Lung (tissue), 12 donors: Measurements from ENCODE around the gene PHC3. TPM values are rescaled to one million over a fixed set of nuclear protein-coding genes. Genes with fewer than 3 reads are reported as not detected.

Experiments
- ATAC-seq: fragments of 200-7000 bp; cut with Tn5 transposase; one replicate; pipeline ENCODE4 v1.9.1; 2020; ENCODE audit warnings: moderate number of reproducible peaks; ENCODE audit not compliant: insufficient read depth, low FRiP score
- DNase-seq, 3 donors: peaks; one replicate each; pipeline ENCODE4 v3.0.0-alpha.2; 2013 to 2017
- H3K27ac ChIP-seq, 2 donors: one replicate each; pipeline ENCODE4 v1.5.1; 2013; ENCODE audit warnings: mild to moderate bottlenecking in 2 of 2, moderate library complexity in 2 of 2, control low read depth in 1 of 2, inconsistent platforms in 1 of 2, low read depth in 1 of 2, low read length in 1 of 2
- H3K27me3 ChIP-seq, 3 donors: one replicate each; pipeline ENCODE4 v1.5.1; 2013; ENCODE audit warnings: low read length in 2 of 3; ENCODE audit not compliant: control insufficient read depth in 3 of 3, insufficient read depth in 3 of 3
- H3K36me3 ChIP-seq, 4 donors: one replicate each; pipeline ENCODE4 v1.5.1; 2013; ENCODE audit warnings: low read length in 4 of 4, mild to moderate bottlenecking in 1 of 4, moderate library complexity in 1 of 4; ENCODE audit not compliant: control insufficient read depth in 4 of 4, insufficient read depth in 4 of 4
- H3K4me1 ChIP-seq, 5 donors: one replicate each; pipeline ENCODE4 v1.5.1; 2013; ENCODE audit warnings: low read length in 5 of 5, mild to moderate bottlenecking in 2 of 5, moderate library complexity in 1 of 5; ENCODE audit not compliant: control insufficient read depth in 5 of 5, insufficient read depth in 5 of 5
- H3K4me3 ChIP-seq: one replicate; pipeline ENCODE4 v1.5.1; 2013; ENCODE audit warnings: mild to moderate bottlenecking, control low read depth, moderate library complexity
- H3K9ac ChIP-seq, 2 donors: one replicate each; pipeline ENCODE4 v1.5.1; 2013; ENCODE audit warnings: low read length in 2 of 2, control low read depth in 1 of 2; ENCODE audit not compliant: insufficient read depth in 1 of 2
- H3K9me3 ChIP-seq, 4 donors: one replicate each; pipeline ENCODE4 v1.5.1; 2013; ENCODE audit warnings: low read length in 3 of 4, mild to moderate bottlenecking in 1 of 4, moderate library complexity in 1 of 4; ENCODE audit not compliant: control insufficient read depth in 4 of 4, insufficient read depth in 3 of 4
- WGBS, 2 donors: extraction: QIAGEN DNeasy Blood & Tissue Kit; methylation state at CpG; one replicate each; pipeline ENCODE4 v1.1.7; 2013; 5-methylcytosine and 5-hydroxymethylcytosine counted together
- polyA plus RNA-seq, 2 donors: library from polyadenylated mRNA; stranded (reverse); fragments of 200-250 nt; gene quantifications; one replicate each; pipeline ENCODE4 v1.2.1, GENCODE V29; 2013
- total RNA-seq, 2 donors: library from RNA; depleted of rRNA in 1 of 2; stranded (reverse); fragments of >200 nt in 1 of 2; gene quantifications; one replicate each; pipeline ENCODE4 v1.2.1, GENCODE V29; 2014 to 2021
- TF ChIP-seq, protein P1 (sequence below): IDR thresholded peaks from 2 replicates; pipeline ENCODE4 v1.5.1; 2012; ENCODE audit warnings: mild to moderate bottlenecking; ENCODE audit errors: control extremely low read depth, extremely low read depth
- donor health status: control.
- donor health status: control.
- donor health status: Bipolar disorder and iron deficiency.
- donor health status: healthy.
- donor health status: DM: yes; HTN: yes; CAD: no.

Gene PHC3
- total and polyA plus RNA-seq, 4 donors: 7.6 to 110 (median 31.1) TPM

- no peak overlapping the region for H3K9ac ChIP-seq
- H3K4me3 ChIP-seq: no peak overlapping the region
- no peak for ATAC-seq
- no peak overlapping the region for H3K27ac ChIP-seq
- H3K9me3 ChIP-seq: no peaks in the 10 kb centered on the region
- H3K27me3 ChIP-seq: no peaks in the 10 kb centered on the region
- 57 to 83% methylated on average over 1 of the region's 1 CpG for WGBS, 2 donors
- TF ChIP-seq, protein P1, sequence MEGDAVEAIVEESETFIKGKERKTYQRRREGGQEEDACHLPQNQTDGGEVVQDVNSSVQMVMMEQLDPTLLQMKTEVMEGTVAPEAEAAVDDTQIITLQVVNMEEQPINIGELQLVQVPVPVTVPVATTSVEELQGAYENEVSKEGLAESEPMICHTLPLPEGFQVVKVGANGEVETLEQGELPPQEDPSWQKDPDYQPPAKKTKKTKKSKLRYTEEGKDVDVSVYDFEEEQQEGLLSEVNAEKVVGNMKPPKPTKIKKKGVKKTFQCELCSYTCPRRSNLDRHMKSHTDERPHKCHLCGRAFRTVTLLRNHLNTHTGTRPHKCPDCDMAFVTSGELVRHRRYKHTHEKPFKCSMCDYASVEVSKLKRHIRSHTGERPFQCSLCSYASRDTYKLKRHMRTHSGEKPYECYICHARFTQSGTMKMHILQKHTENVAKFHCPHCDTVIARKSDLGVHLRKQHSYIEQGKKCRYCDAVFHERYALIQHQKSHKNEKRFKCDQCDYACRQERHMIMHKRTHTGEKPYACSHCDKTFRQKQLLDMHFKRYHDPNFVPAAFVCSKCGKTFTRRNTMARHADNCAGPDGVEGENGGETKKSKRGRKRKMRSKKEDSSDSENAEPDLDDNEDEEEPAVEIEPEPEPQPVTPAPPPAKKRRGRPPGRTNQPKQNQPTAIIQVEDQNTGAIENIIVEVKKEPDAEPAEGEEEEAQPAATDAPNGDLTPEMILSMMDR: no peak
- no peak for DNase-seq
- H3K36me3 ChIP-seq: peaks cover 0 to 1% (median 0%) of the 10 kb centered on the region in 4 donors
- peaks cover 0 to 28% (median 9%) of the 10 kb centered on the region in 5 donors for H3K4me1 ChIP-seq
Measured at GRCh38 chr3:170226426-170226960, 45.0 kb upstream of the PHC3 start.

- 76 to 88% methylated on average over 1 of the region's 1 CpG for WGBS, 2 donors
- Histone ChIP-seq H3K9ac (no peak overlapping the region), H3K27ac (no peak overlapping the region), H3K27me3 (no peaks in the 10 kb centered on the region), H3K4me3 (no peak overlapping the region), H3K9me3 (no peaks in the 10 kb centered on the region), H3K36me3 (peaks cover 0 to 1% (median 0%) of the 10 kb centered on the region in 4 donors), H3K4me1 (peaks cover 0 to 29% (median 9%) of the 10 kb centered on the region in 5 donors)
- TF ChIP-seq, protein P1: no peak
- DNase-seq (no peak), ATAC-seq (no peak)
Measured at GRCh38 chr3:170225166-170225565, 43.6 kb upstream of the PHC3 start.

DNA sequence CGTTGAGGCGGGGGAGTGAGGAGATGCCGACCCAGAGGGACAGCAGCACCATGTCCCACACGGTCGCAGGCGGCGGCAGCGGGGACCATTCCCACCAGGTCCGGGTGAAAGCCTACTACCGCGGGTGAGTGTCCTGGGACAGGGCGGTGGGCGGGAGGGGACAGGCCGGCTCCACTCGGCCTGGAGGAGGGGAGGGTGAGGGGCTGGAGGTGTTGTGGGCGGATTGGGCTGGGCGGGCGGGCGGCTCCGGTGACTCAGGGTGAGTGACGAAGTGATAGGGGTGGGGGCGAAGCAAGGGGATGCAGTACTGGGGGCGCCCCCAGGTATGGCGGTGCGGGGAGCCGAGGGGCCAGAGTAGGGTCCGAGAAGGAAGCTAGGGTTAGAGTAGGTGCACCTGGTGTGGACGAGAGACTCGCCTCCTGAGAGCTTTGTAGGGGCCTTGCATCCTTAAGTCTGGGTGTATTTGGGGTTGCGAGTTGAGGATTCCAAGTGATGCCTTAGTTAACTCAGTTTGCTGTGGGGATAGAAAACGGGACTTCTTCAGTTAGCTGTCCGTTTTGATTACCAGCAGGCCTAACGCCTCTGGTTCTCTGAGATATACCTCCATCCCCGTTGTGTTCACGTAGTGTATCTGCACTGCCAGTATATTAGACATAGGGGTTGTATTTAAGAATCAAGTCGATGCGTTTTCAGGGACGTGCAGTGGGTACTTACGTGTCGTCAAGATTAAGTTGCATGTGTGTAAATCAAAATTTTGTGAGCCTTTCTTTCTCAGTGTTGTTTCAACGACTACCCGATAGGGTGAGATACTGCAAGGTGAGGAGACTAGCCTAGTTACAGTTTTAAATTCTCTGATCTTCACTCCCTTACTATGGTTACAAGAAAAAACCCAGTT is 41.4 kb upstream of the PHC3 start:
- Histone ChIP-seq H3K4me1 (peaks cover 0 to 29% (median 5%) of the 10 kb centered on the region in 5 donors), H3K9ac (peak overlapping the region; percentile 76 to 96), H3K27me3 (no peaks in the 10 kb centered on the region), H3K27ac (peak overlapping the region; percentile 60 to 85), H3K9me3 (peaks cover 0 to 1% (median 0%) of the 10 kb centered on the region in 4 donors), H3K36me3 (no peaks in the 10 kb centered on the region), H3K4me3 (peak overlapping the region; percentile 77)
- DNase-seq: peak in 2 of 3 donors; percentile 44 to 58
- peak; percentile 12 for ATAC-seq
- WGBS, 2 donors: 1 to 2% methylated on average over 35 to 42 of the region's 42 CpGs
- TF ChIP-seq, protein P1: no peak
